Measurements from ENCODE around the gene ETS1.

GRCh38 chr11:128469220-128469619 is 118.1 kb downstream of the ETS1 start:
- TF ChIP-seq, protein P1, sequence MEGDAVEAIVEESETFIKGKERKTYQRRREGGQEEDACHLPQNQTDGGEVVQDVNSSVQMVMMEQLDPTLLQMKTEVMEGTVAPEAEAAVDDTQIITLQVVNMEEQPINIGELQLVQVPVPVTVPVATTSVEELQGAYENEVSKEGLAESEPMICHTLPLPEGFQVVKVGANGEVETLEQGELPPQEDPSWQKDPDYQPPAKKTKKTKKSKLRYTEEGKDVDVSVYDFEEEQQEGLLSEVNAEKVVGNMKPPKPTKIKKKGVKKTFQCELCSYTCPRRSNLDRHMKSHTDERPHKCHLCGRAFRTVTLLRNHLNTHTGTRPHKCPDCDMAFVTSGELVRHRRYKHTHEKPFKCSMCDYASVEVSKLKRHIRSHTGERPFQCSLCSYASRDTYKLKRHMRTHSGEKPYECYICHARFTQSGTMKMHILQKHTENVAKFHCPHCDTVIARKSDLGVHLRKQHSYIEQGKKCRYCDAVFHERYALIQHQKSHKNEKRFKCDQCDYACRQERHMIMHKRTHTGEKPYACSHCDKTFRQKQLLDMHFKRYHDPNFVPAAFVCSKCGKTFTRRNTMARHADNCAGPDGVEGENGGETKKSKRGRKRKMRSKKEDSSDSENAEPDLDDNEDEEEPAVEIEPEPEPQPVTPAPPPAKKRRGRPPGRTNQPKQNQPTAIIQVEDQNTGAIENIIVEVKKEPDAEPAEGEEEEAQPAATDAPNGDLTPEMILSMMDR (IDR thresholded peaks at IDR 0.05) = no peak
- TF ChIP-seq POLR2A (IDR thresholded peaks at IDR 0.05) = no peak

Data from adrenal gland (tissue), 5 donors.